ENCODE data around the gene KLK14. TPM values are rescaled to one million over a fixed set of nuclear protein-coding genes. Genes with fewer than 3 reads are reported as not detected.

The KLK14 gene
- polyA plus RNA-seq, 1 donor (not counting 4 experiments of a cell fraction or from before 2014, with no cell fraction given): 0.05 TPM

GRCh38 chr19:51119611-51120010, 36.9 kb upstream of the KLK14 start:
- H2AFZ ChIP-seq (ENCODE audit: control insufficient read depth, low read length): no peak overlapping the region
- H4K20me1 ChIP-seq (ENCODE audit: control insufficient read depth, extremely low read depth, insufficient read depth, low read length): no peaks in the 10 kb centered on the region
- H3K9me3 ChIP-seq (ENCODE audit: control insufficient read depth, low read depth, low read length): no peaks in the 10 kb centered on the region
- H3K9me1 ChIP-seq (ENCODE audit: control insufficient read depth, extremely low read depth, insufficient read depth, low read length): no peaks in the 10 kb centered on the region
- TF ChIP-seq CTCF (optimal IDR thresholded peaks at IDR 0.05 in 1 of 3, IDR thresholded peaks at IDR 0.05 in 1 of 3, conservative IDR thresholded peaks at IDR 0.05 in 1 of 3; ENCODE audit: extremely low read depth in 1 of 3, insufficient read depth in 2 of 3, low read length in 3 of 3) (no peak), EZH2 (IDR thresholded peaks at IDR 0.05; ENCODE audit: low read length) (no peak)
- DNase-seq (ENCODE audit: low read depth, low spot score) (no peak), FAIRE-seq (no peak)
- no peak overlapping the region for H3K27ac ChIP-seq (ENCODE audit: control insufficient read depth, insufficient read depth, low read length)
- no peak overlapping the region for H3K4me2 ChIP-seq (ENCODE audit: control insufficient read depth, extremely low read depth, insufficient read depth, low read depth, low read length)
- H3K9ac ChIP-seq (ENCODE audit: control insufficient read depth, extremely low read depth, insufficient read depth, low read length): no peak overlapping the region
- dilution Hi-C loops (cut with MboI; ENCODE audit: extremely low pct_ligation_motif_present, low sequenced_read_pairs): no loop called here
- H3K27me3 ChIP-seq (ENCODE audit: control insufficient read depth, extremely low read depth, insufficient read depth, low read length): peaks cover 3% of the 10 kb centered on the region
- H3K79me2 ChIP-seq (ENCODE audit: control insufficient read depth, insufficient read depth, low read length): no peaks in the 10 kb centered on the region
- no peak overlapping the region for H3K4me3 ChIP-seq (ENCODE audit: control insufficient read depth in 2 of 3, extremely low read depth in 1 of 3, insufficient read depth in 2 of 3, low read depth in 1 of 3, low read length in 3 of 3)
- no peaks in the 10 kb centered on the region for H3K4me1 ChIP-seq (ENCODE audit: control insufficient read depth, extremely low read depth, insufficient read depth, low read length)
- H3K36me3 ChIP-seq (ENCODE audit: control insufficient read depth in 2 of 2, extremely low read depth in 1 of 2, insufficient read depth in 2 of 2, low read length in 2 of 2): no peaks in the 10 kb centered on the region

GRCh38 chr19:51119101-51119500, 36.4 kb upstream of the KLK14 start:
- Histone ChIP-seq H3K9me1 (ENCODE audit: control insufficient read depth, extremely low read depth, insufficient read depth, low read length) (no peaks in the 10 kb centered on the region), H3K79me2 (ENCODE audit: control insufficient read depth, insufficient read depth, low read length) (no peaks in the 10 kb centered on the region), H2AFZ (ENCODE audit: control insufficient read depth, low read length) (no peak overlapping the region), H3K27me3 (ENCODE audit: control insufficient read depth, extremely low read depth, insufficient read depth, low read length) (peaks cover 5% of the 10 kb centered on the region), H3K4me2 (ENCODE audit: control insufficient read depth, extremely low read depth, insufficient read depth, low read depth, low read length) (no peak overlapping the region), H3K36me3 (ENCODE audit: control insufficient read depth in 2 of 2, extremely low read depth in 1 of 2, insufficient read depth in 2 of 2, low read length in 2 of 2) (no peaks in the 10 kb centered on the region), H3K9ac (ENCODE audit: control insufficient read depth, extremely low read depth, insufficient read depth, low read length) (no peak overlapping the region), H3K9me3 (ENCODE audit: control insufficient read depth, low read depth, low read length) (no peaks in the 10 kb centered on the region), H3K4me1 (ENCODE audit: control insufficient read depth, extremely low read depth, insufficient read depth, low read length) (no peaks in the 10 kb centered on the region), H3K27ac (ENCODE audit: control insufficient read depth, insufficient read depth, low read length) (no peak overlapping the region), H4K20me1 (ENCODE audit: control insufficient read depth, extremely low read depth, insufficient read depth, low read length) (no peaks in the 10 kb centered on the region), H3K4me3 (ENCODE audit: control insufficient read depth in 2 of 3, extremely low read depth in 1 of 3, insufficient read depth in 2 of 3, low read depth in 1 of 3, low read length in 3 of 3) (no peak overlapping the region)
- no peak for FAIRE-seq
- dilution Hi-C loops (cut with MboI; ENCODE audit: extremely low pct_ligation_motif_present, low sequenced_read_pairs): no loop called here
- TF ChIP-seq CTCF (optimal IDR thresholded peaks at IDR 0.05 in 1 of 3, IDR thresholded peaks at IDR 0.05 in 1 of 3, conservative IDR thresholded peaks at IDR 0.05 in 1 of 3; ENCODE audit: extremely low read depth in 1 of 3, insufficient read depth in 2 of 3, low read length in 3 of 3): no peak
- TF ChIP-seq EZH2 (IDR thresholded peaks at IDR 0.05; ENCODE audit: low read length): no peak
- DNase-seq (ENCODE audit: low read depth, low spot score): no peak
